HepG2 (cell line): ENCODE measurements around the gene AMZ2. TPM values are rescaled to one million over a fixed set of nuclear protein-coding genes. Genes with fewer than 3 reads are reported as not detected.

Source experiments
- CENPBD1 ChIP-seq: sonication (generic); formaldehyde crosslinking; IDR thresholded peaks from 2 replicates; pipeline ENCODE4 v1.8.0; 2022; ENCODE audit warnings: missing genetic modification reagents, low read depth, mild to moderate bottlenecking, borderline replicate concordance
- HNRNPH1 ChIP-seq: fragments of 200-400 bp; formaldehyde crosslinking; optimal IDR thresholded peaks from 2 replicates; pipeline ENCODE3; 2017; ENCODE audit warnings: mild to moderate bottlenecking, low read depth, low read length
- MTERF4 ChIP-seq: sonication (generic); formaldehyde crosslinking; IDR thresholded peaks from 2 replicates; pipeline ENCODE4 v1.8.0; 2023; ENCODE audit warnings: mild to moderate bottlenecking, missing genetic modification reagents
- NFKB2 ChIP-seq: sonication (generic); formaldehyde crosslinking; IDR thresholded peaks from 2 replicates; pipeline ENCODE4 v1.4.0; 2020; ENCODE audit warnings: missing genetic modification reagents, borderline replicate concordance
- RBM22 ChIP-seq: fragments of 200-400 bp; formaldehyde crosslinking; optimal IDR thresholded peaks from 2 replicates; pipeline ENCODE3; 2017; ENCODE audit warnings: mild to moderate bottlenecking, low read length, moderate library complexity
- SNAPC4 ChIP-seq: sonication (generic); formaldehyde crosslinking; IDR thresholded peaks from 2 replicates; pipeline ENCODE4 v1.4.0; 2020; ENCODE audit warnings: mild to moderate bottlenecking, missing genetic modification reagents
- ZNF160 ChIP-seq: sonication (generic); formaldehyde crosslinking; IDR thresholded peaks from 2 replicates; pipeline ENCODE4 v1.8.0; 2022; ENCODE audit warnings: mild to moderate bottlenecking, inconsistent platforms, missing genetic modification reagents
- ZNF251 ChIP-seq: sonication (generic); formaldehyde crosslinking; IDR thresholded peaks from 2 replicates; pipeline ENCODE4 v1.9.0; 2021; ENCODE audit warnings: mild to moderate bottlenecking, missing genetic modification reagents
- ZNF260 ChIP-seq: sonication (generic); formaldehyde crosslinking; IDR thresholded peaks from 2 replicates; pipeline ENCODE4 v1.4.0; 2020; ENCODE audit warnings: missing genetic modification reagents, low read depth, mild to moderate bottlenecking, borderline replicate concordance
- ZNF318 ChIP-seq: sonication (generic); formaldehyde crosslinking; IDR thresholded peaks from 2 replicates; pipeline ENCODE4 v1.4.0; 2020; ENCODE audit warnings: mild to moderate bottlenecking, missing genetic modification reagents
- ZNF44 ChIP-seq: sonication (generic); formaldehyde crosslinking; IDR thresholded peaks from 2 replicates; pipeline ENCODE4 v1.5.1; 2020; ENCODE audit warnings: mild to moderate bottlenecking, missing genetic modification reagents
- ZNF572 ChIP-seq: sonication (generic); formaldehyde crosslinking; IDR thresholded peaks from 2 replicates; pipeline ENCODE4 v1.5.1; 2020; ENCODE audit warnings: mild to moderate bottlenecking, missing genetic modification reagents
- polyA plus RNA-seq, 8 experiments: library from polyadenylated mRNA; depleted of rRNA in 3 of 8; stranded (reverse) in 7 of 8; unstranded in 1 of 8; fragments of >200 nt; fragmentation: Illumina TruSeq in 4 of 8; extraction: Trizol in 4 of 8; gene quantifications; 2 replicates each; pipeline versions ENCODE4 v1.2.1 to v1.2.3, GENCODE V29; 2011 to 2016; ENCODE audit warnings: low read depth in 4 of 8, missing spikeins in 1 of 8, mixed read lengths in 1 of 8; ENCODE audit not compliant: insufficient read depth in 1 of 8
- total RNA-seq, 5 experiments: library from RNA; depleted of rRNA; stranded (reverse); fragments of >200 nt; fragmentation: Illumina TruSeq; extraction: Trizol; gene quantifications; 2 replicates each; pipeline ENCODE4 v1.2.3, GENCODE V29; 2016; ENCODE audit warnings: low read depth in 1 of 5

AMZ2 gene
- total and polyA plus RNA-seq, 2 of the 13 experiments (the other 11 are each of a cell fraction or from before 2014, with no cell fraction given) = 86.9 to 90.2 TPM

GRCh38 chr17:68248199-68248825 lies 469 bp downstream of the AMZ2 start (continued):
- 0 out of 2 replicates have a peak, but pooled peaks have one; percentile 7 for TF ChIP-seq ZNF318 (CRISPR knock-in tag)
- peak; percentile 16 for TF ChIP-seq HNRNPH1
- peak; percentile 6; the same call in 1 of the 2 replicates for TF ChIP-seq NFKB2
- 0 out of 2 replicates have a peak, but pooled peaks have one; percentile 28 for TF ChIP-seq SNAPC4 (CRISPR knock-in tag)
- TF ChIP-seq ZNF251 (CRISPR knock-in tag) = no peak
- 0 out of 2 replicates have a peak, but pooled peaks have one; percentile 54 for TF ChIP-seq ZNF260 (CRISPR knock-in tag)
- peak; percentile 83; the same call in 1 of the 2 replicates for TF ChIP-seq ZNF572 (CRISPR knock-in tag)
- TF ChIP-seq CENPBD1 (CRISPR knock-in tag) = 0 out of 2 replicates have a peak, but pooled peaks have one; percentile 30
- 0 out of 2 replicates have a peak, but pooled peaks have one; percentile 41 for TF ChIP-seq ZNF160 (CRISPR knock-in tag)
- TF ChIP-seq RBM22 = no peak
- no peak for TF ChIP-seq ZNF44 (CRISPR knock-in tag)
- peak; percentile 86; the same call in 1 of the 2 replicates for TF ChIP-seq MTERF4 (CRISPR knock-in tag)
